Parathyroid adenoma (tissue), 2 donors: ENCODE results near the gene CDS2.
A peak's percentile ranks its signal among the peaks of the same experiment; 100 is the strongest.

Experiments
- H2AFZ ChIP-seq: fragments of 300-600 bp; sonication (generic); one replicate; pipeline ENCODE4 v1.7.0; 2017; ENCODE audit warnings: antibody characterized with exemption, mild to moderate bottlenecking
- H3K27ac ChIP-seq: fragments of 300-600 bp; sonication (generic); one replicate; pipeline ENCODE4 v1.7.0; 2017
- H3K27me3 ChIP-seq: fragments of 300-600 bp; sonication (generic); one replicate; pipeline ENCODE4 v1.7.0; 2017; ENCODE audit warnings: low read length; ENCODE audit not compliant: control insufficient read depth, insufficient read depth
- H3K36me3 ChIP-seq: fragments of 300-600 bp; sonication (generic); one replicate; pipeline ENCODE4 v1.7.0; 2017; ENCODE audit warnings: low read length; ENCODE audit not compliant: control insufficient read depth, insufficient read depth
- H3K4me1 ChIP-seq: fragments of 300-600 bp; sonication (generic); one replicate; pipeline ENCODE4 v1.7.0; 2017; ENCODE audit warnings: control low read depth
- H3K4me2 ChIP-seq: fragments of 300-600 bp; sonication (generic); one replicate; pipeline ENCODE4 v1.7.0; 2017; ENCODE audit warnings: low read length
- H3K4me3 ChIP-seq: fragments of 300-600 bp; sonication (generic); one replicate; pipeline ENCODE4 v1.7.0; 2017; ENCODE audit warnings: low read depth, low read length
- H3K79me2 ChIP-seq: fragments of 300-600 bp; sonication (generic); one replicate; pipeline ENCODE4 v1.7.0; 2017; ENCODE audit warnings: control low read depth
- H3K9ac ChIP-seq: fragments of 300-600 bp; sonication (generic); one replicate; pipeline ENCODE4 v1.7.0; 2017; ENCODE audit warnings: mild to moderate bottlenecking
- H3K9me3 ChIP-seq: fragments of 300-600 bp; sonication (generic); one replicate; pipeline ENCODE4 v1.7.0; 2017; ENCODE audit warnings: low read length; ENCODE audit not compliant: control insufficient read depth
- CTCF ChIP-seq: fragments of 300-600 bp; sonication (generic); IDR thresholded peaks from one replicate; pipeline ENCODE4 v1.7.0; 2017; ENCODE audit warnings: antibody characterized with exemption, mild to moderate bottlenecking
- donor health status: primary hyperparathyroidism.

Gene CDS2

GRCh38 chr20:5197847-5198650 lies 71.2 kb downstream of the CDS2 start:
- H3K4me3 ChIP-seq, result no peak overlapping the region
- no peak for TF ChIP-seq CTCF
- no peak overlapping the region for H3K4me2 ChIP-seq
- H2AFZ ChIP-seq, result no peak overlapping the region
- H3K9ac ChIP-seq, result no peak overlapping the region
- no peaks in the 10 kb centered on the region for H3K36me3 ChIP-seq
- no peaks in the 10 kb centered on the region for H3K4me1 ChIP-seq
- H3K9me3 ChIP-seq, result no peaks in the 10 kb centered on the region
- no peak overlapping the region for H3K27ac ChIP-seq
- H3K27me3 ChIP-seq, result no peaks in the 10 kb centered on the region
- H3K79me2 ChIP-seq, result peaks cover 6% of the 10 kb centered on the region

DNA sequence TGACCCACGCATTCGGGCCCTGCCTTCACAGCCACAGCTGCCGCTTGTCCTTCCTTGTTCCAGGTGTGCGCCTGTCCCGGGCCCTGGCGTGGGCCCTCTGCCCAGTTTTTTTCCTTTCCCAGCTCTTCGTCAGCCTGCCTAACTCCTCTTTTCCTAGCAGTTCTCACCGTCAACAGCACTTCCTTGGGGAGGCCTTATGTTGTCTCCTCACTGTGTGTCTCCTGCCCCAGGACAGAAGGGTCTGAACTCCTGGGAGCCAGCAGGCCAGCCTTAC lies 71.8 kb downstream of the CDS2 start:
- Histone ChIP-seq H3K9ac (no peak overlapping the region), H2AFZ (no peak overlapping the region)

DNA sequence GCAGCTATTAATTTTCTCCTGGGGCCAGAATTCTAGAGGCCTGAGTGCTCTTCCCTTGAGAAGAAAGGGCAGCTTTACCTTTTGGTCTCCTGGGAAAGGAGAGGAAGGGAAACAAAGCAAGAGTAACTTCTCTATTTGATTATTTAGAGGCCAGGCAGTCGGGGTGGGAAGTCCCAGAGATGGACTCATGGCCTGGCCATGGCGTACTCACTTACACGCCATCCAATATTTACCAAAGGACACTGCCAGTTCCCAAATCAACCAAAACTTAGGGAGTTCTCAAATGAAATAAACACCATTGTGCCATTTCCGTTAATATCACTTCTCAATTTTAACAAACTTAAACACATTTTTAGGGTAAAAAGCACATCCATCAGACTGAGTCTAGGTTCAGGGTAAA lies 76.6 kb downstream of the CDS2 start:
- Histone ChIP-seq H3K4me1 (no peaks in the 10 kb centered on the region), H3K9me3 (no peaks in the 10 kb centered on the region), H3K36me3 (no peaks in the 10 kb centered on the region), H3K79me2 (no peaks in the 10 kb centered on the region), H3K4me2 (no peak overlapping the region), H3K27me3 (no peaks in the 10 kb centered on the region), H3K27ac (no peak overlapping the region), H3K4me3 (no peak overlapping the region), H2AFZ (no peak overlapping the region), H3K9ac (no peak overlapping the region)
- TF ChIP-seq CTCF, result no peak

More for the DNA sequence above, 71.8 kb downstream of the CDS2 start:
- H3K4me2 ChIP-seq, result no peak overlapping the region
- H3K79me2 ChIP-seq, result peaks cover 6% of the 10 kb centered on the region
- H3K4me3 ChIP-seq, result no peak overlapping the region
- no peaks in the 10 kb centered on the region for H3K9me3 ChIP-seq
- no peaks in the 10 kb centered on the region for H3K36me3 ChIP-seq
- no peaks in the 10 kb centered on the region for H3K4me1 ChIP-seq
- no peak for TF ChIP-seq CTCF
- H3K27ac ChIP-seq, result no peak overlapping the region
- H3K27me3 ChIP-seq, result no peaks in the 10 kb centered on the region

DNA sequence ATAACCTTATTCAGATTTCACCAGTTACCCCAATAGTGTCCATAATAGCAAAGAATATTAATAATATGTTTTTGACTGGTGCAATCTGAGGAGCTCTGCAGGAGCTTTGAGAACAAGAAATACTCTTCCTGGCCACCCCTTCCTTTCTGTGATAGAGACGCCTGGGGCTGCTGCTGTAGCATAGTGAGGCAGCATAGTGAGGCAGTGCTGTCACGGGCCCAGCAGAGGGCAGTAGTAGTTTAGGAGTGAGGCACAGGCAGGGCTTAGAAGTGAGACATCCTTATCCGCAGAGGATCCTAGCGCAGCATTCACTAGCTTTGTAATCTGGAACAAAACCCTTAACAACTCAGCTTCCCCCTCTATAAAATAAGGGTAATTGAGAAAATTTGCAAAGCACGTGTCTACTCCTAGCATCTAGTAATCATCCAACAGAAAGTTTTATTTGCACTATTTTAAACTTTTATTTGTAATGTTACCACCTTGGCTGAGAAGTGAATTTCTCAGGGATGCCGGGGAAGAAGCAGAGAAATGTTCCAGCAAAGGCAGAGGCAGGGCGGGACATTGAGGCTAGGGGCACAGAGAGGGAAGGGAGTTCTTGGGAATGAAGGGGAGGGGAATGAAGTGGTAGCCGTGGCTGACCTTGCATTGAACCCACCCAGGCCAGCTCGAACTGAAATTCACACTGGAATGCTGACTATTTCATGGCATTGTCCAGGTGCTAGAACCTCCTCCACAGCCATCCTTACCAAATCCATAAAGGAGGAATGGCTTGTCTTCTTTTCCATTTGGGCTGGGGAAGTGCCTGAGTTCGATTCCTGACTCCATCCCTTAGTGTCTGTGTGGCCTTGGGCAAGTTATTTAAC lies 78.8 kb downstream of the CDS2 start:
- no peaks in the 10 kb centered on the region for H3K36me3 ChIP-seq
- H3K27me3 ChIP-seq, result no peaks in the 10 kb centered on the region
- no peak overlapping the region for H3K27ac ChIP-seq
- TF ChIP-seq CTCF, result peak; percentile 76
- H3K4me3 ChIP-seq, result no peak overlapping the region
- no peaks in the 10 kb centered on the region for H3K79me2 ChIP-seq
- H2AFZ ChIP-seq, result no peak overlapping the region
- no peaks in the 10 kb centered on the region for H3K4me1 ChIP-seq
- no peak overlapping the region for H3K4me2 ChIP-seq
- H3K9me3 ChIP-seq, result no peaks in the 10 kb centered on the region
- H3K9ac ChIP-seq, result no peak overlapping the region
